HL-60 (cell line): ENCODE results near the gene DMD.

Source experiments
- CTCF ChIP-seq: IDR thresholded peaks from one replicate; pipeline ENCODE4 v1.5.1; 2011; ENCODE audit warnings: low read length, control low read depth, inconsistent platforms; ENCODE audit not compliant: insufficient read depth
- GABPA ChIP-seq: IDR thresholded peaks from 2 replicates; pipeline ENCODE4 v1.6.1; 2012; ENCODE audit warnings: low read depth
- POLR2AphosphoS5 ChIP-seq: IDR thresholded peaks from 2 replicates; pipeline ENCODE4 v1.6.1; 2012; ENCODE audit warnings: low read depth

- TF ChIP-seq CTCF (no peak), GABPA (no peak), POLR2AphosphoS5 (no peak)
These were observed 1659.4 kb downstream of the DMD start for GRCh38 chrX:31551913-31552312.
